MCF 10A (cell line): ENCODE data around the gene FZD2. TPM values are rescaled to one million over a fixed set of nuclear protein-coding genes. Genes with fewer than 3 reads are reported as not detected.

Experiments used
- BruUV-seq: library from RNA; stranded (reverse); fragments of 400-500 nt; replicated peaks from 2 replicates; lab custom pipeline; 2021; lab: Mats Ljungman, UMichigan
- CTCF ChIA-PET: fragments of 300-600 bp; sonication (Branson Sonifier 250); formaldehyde crosslinking; extraction: SDS; loops from one replicate; lab custom pipeline; 2021; ENCODE audit warnings: antibody characterized with exemption, inconsistent platforms; lab: Yijun Ruan, JAX
- POLR2A ChIA-PET: fragments of 300-600, 350-650 bp; sonication (Branson Sonifier 250); formaldehyde crosslinking; extraction: SDS; loops from one replicate; lab custom pipeline; 2020; ENCODE audit warnings: antibody characterized with exemption, inconsistent platforms; lab: Yijun Ruan, JAX
- DNase-seq: peaks from one replicate; pipeline ENCODE4 v3.0.0-alpha.2; 2018; ENCODE audit not compliant: unreplicated experiment
- H3K27ac Mint-ChIP-seq: one replicate; pipeline ENCODE4 v1.8.0; 2022; ENCODE audit warnings: mild to moderate bottlenecking, low read depth, mixed read lengths; ENCODE audit not compliant: unreplicated experiment
- H3K27me3 Mint-ChIP-seq: one replicate; pipeline ENCODE4 v1.8.0; 2022; ENCODE audit warnings: mixed read lengths; ENCODE audit not compliant: insufficient read depth, unreplicated experiment
- H3K36me3 Mint-ChIP-seq: one replicate; pipeline ENCODE4 v1.8.0; 2022; ENCODE audit warnings: mild to moderate bottlenecking, moderate library complexity, mixed read lengths; ENCODE audit not compliant: insufficient read depth, unreplicated experiment
- H3K4me1 Mint-ChIP-seq: one replicate; pipeline ENCODE4 v1.8.0; 2022; ENCODE audit warnings: mixed read lengths; ENCODE audit not compliant: insufficient read depth, unreplicated experiment
- H3K4me3 Mint-ChIP-seq: one replicate; pipeline ENCODE4 v1.8.0; 2022; ENCODE audit warnings: mild to moderate bottlenecking, moderate library complexity, mixed read lengths; ENCODE audit not compliant: unreplicated experiment
- H3K9me3 Mint-ChIP-seq: one replicate; pipeline ENCODE4 v1.8.0; 2022; ENCODE audit warnings: mixed read lengths; ENCODE audit not compliant: unreplicated experiment
- CTCF ChIP-seq: fragments of 200-600 bp; IDR thresholded peaks from one replicate; pipeline ENCODE4 v1.8.0; 2022; ENCODE audit warnings: antibody characterized with exemption, mild to moderate bottlenecking; ENCODE audit not compliant: unreplicated experiment
- intact Hi-C: fragments of 100-400 bp; cut with micrococcal nuclease; formaldehyde crosslinking; loops from 2 replicates; pipeline ENCODE4 v1.14.1; 2022
- total RNA-seq: library from RNA; stranded (reverse); gene quantifications from 2 replicates; pipeline ENCODE4 v1.2.3, GENCODE V29; 2022

Gene FZD2
- total RNA-seq, 1 experiment from 2014 or later: 6.8 TPM

- intact Hi-C loops: no loop called here
- BruUV-seq: no TSS peak
- no peaks in the 10 kb centered on the region for H3K4me1 Mint-ChIP-seq
- no peak for TF ChIP-seq CTCF
- DNase-seq: peak; percentile 11
- H3K9me3 Mint-ChIP-seq: no peaks in the 10 kb centered on the region
- H3K4me3 Mint-ChIP-seq: no peak overlapping the region
- no peak overlapping the region for H3K27ac Mint-ChIP-seq
- H3K36me3 Mint-ChIP-seq: peaks cover 7% of the 10 kb centered on the region
- POLR2A ChIA-PET: interaction anchor here (0.6 to 1.6 kb wide), 4 partner anchors 12 to 65 kb away, joined by 3 to 11 read pairs (median 6); partner anchors contain the start of gene FZD2
- CTCF ChIA-PET: interaction anchor here (0.7 to 2.4 kb wide), 4 partner anchors 34 to 1435 kb away, joined by 3 to 19 read pairs (median 4); no protein-coding TSS in a partner anchor
- no peaks in the 10 kb centered on the region for H3K27me3 Mint-ChIP-seq
These were observed 11.9 kb downstream of the FZD2 start for GRCh38 chr17:44568945-44569858.

GRCh38 chr17:44572801-44573200, 15.5 kb downstream of the FZD2 start:
- intact Hi-C loops: no loop called here
- Mint-ChIP-seq H3K4me1 (no peaks in the 10 kb centered on the region), H3K4me3 (no peak overlapping the region), H3K9me3 (no peaks in the 10 kb centered on the region), H3K36me3 (peaks cover 7% of the 10 kb centered on the region), H3K27ac (no peak overlapping the region), H3K27me3 (peaks cover 4% of the 10 kb centered on the region)
- BruUV-seq: no TSS peak
- DNase-seq: no peak
- TF ChIP-seq CTCF: no peak
- POLR2A ChIA-PET: interaction anchor here (0.7 kb wide), 1 partner anchor 10 kb away, joined by 3 read pairs; no protein-coding TSS in a partner anchor
- CTCF ChIA-PET: interaction anchor here (0.7 kb wide), 1 partner anchor 70 kb away, joined by 4 read pairs; no protein-coding TSS in a partner anchor

GRCh38 chr17:44575403-44575802, 18.1 kb downstream of the FZD2 start:
- DNase-seq: no peak
- Mint-ChIP-seq H3K4me3 (no peak overlapping the region), H3K9me3 (no peaks in the 10 kb centered on the region), H3K4me1 (no peaks in the 10 kb centered on the region), H3K27me3 (peaks cover 30% of the 10 kb centered on the region), H3K27ac (no peak overlapping the region), H3K36me3 (peaks cover 9% of the 10 kb centered on the region)
- no peak for TF ChIP-seq CTCF
- intact Hi-C loops: no loop called here
- POLR2A ChIA-PET: interaction anchor here (0.7 to 1.5 kb wide), 2 partner anchors 12 to 13 kb away, joined by 3 to 4 read pairs; no protein-coding TSS in a partner anchor
- no TSS peak for BruUV-seq
- CTCF ChIA-PET: interaction anchor here (1.1 kb wide), 1 partner anchor 42 kb away, joined by 7 read pairs; no protein-coding TSS in a partner anchor

GRCh38 chr17:44578947-44579346, 21.7 kb downstream of the FZD2 start:
- Mint-ChIP-seq H3K27me3 (peaks cover 45% of the 10 kb centered on the region), H3K36me3 (peaks cover 9% of the 10 kb centered on the region), H3K9me3 (no peaks in the 10 kb centered on the region), H3K4me3 (no peak overlapping the region), H3K4me1 (no peaks in the 10 kb centered on the region), H3K27ac (no peak overlapping the region)
- POLR2A ChIA-PET: no interaction called here
- no peak for DNase-seq
- BruUV-seq: no TSS peak
- CTCF ChIA-PET: interaction anchor here (0.6 kb wide), 1 partner anchor 286 kb away, joined by 3 read pairs; no protein-coding TSS in a partner anchor
- intact Hi-C loops: no loop called here
- no peak for TF ChIP-seq CTCF
